Heart left ventricle (tissue), 16 donors: ENCODE results near the gene RBMS1. TPM values are rescaled to one million over a fixed set of nuclear protein-coding genes. Genes with fewer than 3 reads are reported as not detected.

Experiments used
- ATAC-seq, 4 donors: fragments of 200-7000 bp; cut with Tn5 transposase; one replicate each; pipeline ENCODE4 v1.9.1; 2020 to 2022; ENCODE audit warnings: moderate library complexity in 4 of 4, mild to moderate bottlenecking in 3 of 4, moderate number of reproducible peaks in 1 of 4
- DNase-seq, 5 donors: peaks; one replicate each; pipeline ENCODE4 v3.0.0-alpha.2; 2020
- H3K27ac ChIP-seq, 12 donors: fragments of 200-600 bp; sonication (generic) in 4 of 12; one replicate each; pipeline versions ENCODE4 v1.5.0 to v1.8.0; 2016 to 2022; ENCODE audit warnings: mild to moderate bottlenecking in 2 of 12
- H3K27me3 ChIP-seq, 9 donors: fragments of 200-600 bp; sonication (generic) in 2 of 9; one replicate each; pipeline versions ENCODE4 v1.5.1 to v1.8.0; 2016 to 2022; ENCODE audit warnings: mild to moderate bottlenecking in 3 of 9
- H3K36me3 ChIP-seq, 9 donors: fragments of 200-600 bp; sonication (generic) in 2 of 9; one replicate each; pipeline versions ENCODE4 v1.5.0 to v1.8.0; 2018 to 2022; ENCODE audit warnings: mild to moderate bottlenecking in 2 of 9
- H3K4me1 ChIP-seq, 12 donors: fragments of 200-600 bp; sonication (generic) in 4 of 12; one replicate each; pipeline versions ENCODE4 v1.5.0 to v1.8.0; 2016 to 2022; ENCODE audit warnings: mild to moderate bottlenecking in 3 of 12
- H3K4me3 ChIP-seq, 12 donors: fragments of 200-600 bp; sonication (generic) in 4 of 12; one replicate each; pipeline versions ENCODE4 v1.5.0 to v1.8.0; 2017 to 2022; ENCODE audit warnings: mild to moderate bottlenecking in 9 of 12, moderate library complexity in 4 of 12
- H3K9me3 ChIP-seq, 12 donors: fragments of 200-600 bp; sonication (generic) in 4 of 12; one replicate each; pipeline versions ENCODE4 v1.5.0 to v1.8.0; 2016 to 2022; ENCODE audit warnings: mild to moderate bottlenecking in 1 of 12
- CTCF ChIP-seq, 12 donors: fragments of 200-600 bp; sonication (generic) in 4 of 12; IDR thresholded peaks; one replicate each; pipeline versions ENCODE4 v1.5.0 to v1.8.0; 2018 to 2022; ENCODE audit warnings: antibody characterized with exemption in 12 of 12, mild to moderate bottlenecking in 5 of 12
- POLR2A ChIP-seq, 2 donors: fragments of 450-650 bp; IDR thresholded peaks; one replicate each; pipeline ENCODE4 v1.6.1; 2017; ENCODE audit warnings: antibody characterized with exemption in 2 of 2, mild to moderate bottlenecking in 2 of 2, moderate library complexity in 2 of 2
- WGBS, 4 donors: extraction: QIAGEN DNeasy Blood & Tissue Kit in 2 of 4; methylation state at CpG; one replicate each; pipeline versions ENCODE4 v1.1.5 to v1.1.7; 2013 to 2018; 5-methylcytosine and 5-hydroxymethylcytosine counted together
- intact Hi-C, 10 donors: fragments of 100-400 bp; cut with DNase I; formaldehyde crosslinking; loops; one replicate each; pipeline versions ENCODE4 v1.11.1 to v1.14.2; 2022
- polyA plus RNA-seq, 2 donors: library from polyadenylated mRNA; stranded (reverse); fragments of 200-250 nt; gene quantifications; one replicate each; pipeline ENCODE4 v1.2.3, GENCODE V29; 2013
- total RNA-seq, 9 donors: library from RNA; depleted of rRNA in 2 of 9; stranded (reverse); fragments of >200 nt in 2 of 9; fragmentation: NEBNext Ultra II Directional in 3 of 9; extraction: Animal tissue kit (Norgen Biotek cat#: 25700) in 3 of 9; gene quantifications; one replicate each; pipeline versions ENCODE4 v1.1.0 to v1.2.4, GENCODE V29; 2016 to 2023
- donor health status: ischemic (EF 13 %, LVEDD 7.1; RV severe dilation, severe dysfunction).
- donor health status: healthy with polysubstance abuse.
- donor health status: DM: no; HTN: yes; CAD: no.
- donor health status: DM: no; HTN: no; CAD: no.
- donor health status: ischemic (EF 25% LVEDD 6.9; RV normal size, moderate dysfunction).
- donor health status: ischemic (EF 25% LVEDD 5.7; RV mildly dilated, moderate dysfunction).
- donor health status: healthy.
- donor health status: DM: yes; HTN: yes; CAD: no.
- donor health status: ischemic (EF 35%, LVEDD 5.7; RV mildly dilated, moderate dysfunction).
- donor health status: nonischemic (EF 11% LVEDD 7.7; RV severe dilation, severe dysfunction).
- donor health status: DM: yes; HTN: yes; CAD: no.
- donor health status: PGD.
- donor health status: ischemic (EF 29% LVEDD 5.4; RV normal size, mild dysfunction).
- donor health status: nonischemic (EF 23%, LVEDD 6.1; RV moderate dilation, normal function).

The RBMS1 gene
- total and polyA plus RNA-seq, 11 donors = 32.4 to 102 (median 52.6) TPM

GRCh38 chr2:160283675-160284074 lies 209.9 kb downstream of the RBMS1 start:
- H3K36me3 ChIP-seq = peaks cover 0 to 100% (median 74%) of the 10 kb centered on the region in 9 donors
- H3K4me1 ChIP-seq = peaks cover 6 to 56% (median 26%) of the 10 kb centered on the region in 12 donors
- TF ChIP-seq CTCF (IDR thresholded peaks at IDR 0.05) = no peak
- no peak for TF ChIP-seq POLR2A (IDR thresholded peaks at IDR 0.05)
- DNase-seq = no peak
- intact Hi-C loops = loop anchor here in 2 of 10 donors (10.0 kb wide), 1 partner anchor 121 kb away; no protein-coding TSS in a partner anchor
- H3K27ac ChIP-seq = no peak overlapping the region
- no peaks in the 10 kb centered on the region for H3K9me3 ChIP-seq
- ATAC-seq = no peak
- no peak overlapping the region for H3K4me3 ChIP-seq
- no peaks in the 10 kb centered on the region for H3K27me3 ChIP-seq

- H3K9me3 ChIP-seq = no peaks in the 10 kb centered on the region
- ATAC-seq (no peak), DNase-seq (no peak)
- peak overlapping the region in 1 of 12 donors; percentile 52 for H3K27ac ChIP-seq
- H3K4me3 ChIP-seq = no peak overlapping the region
- no peak for TF ChIP-seq POLR2A (IDR thresholded peaks at IDR 0.05)
- no peak for TF ChIP-seq CTCF (IDR thresholded peaks at IDR 0.05)
- WGBS, 4 donors = 82 to 90% (median 87%) methylated on average over 2 of the region's 2 CpGs
- peaks cover under 1 to 47% (median 16%) of the 10 kb centered on the region in 12 donors for H3K4me1 ChIP-seq
- no peaks in the 10 kb centered on the region for H3K27me3 ChIP-seq
- H3K36me3 ChIP-seq = peaks cover 0 to 100% (median 89%) of the 10 kb centered on the region in 9 donors
- intact Hi-C loops = loop anchor here in 2 of 10 donors (10.0 kb wide), 1 partner anchor 123 kb away; no protein-coding TSS in a partner anchor
Observed at GRCh38 chr2:160282063-160282580, 211.5 kb downstream of the RBMS1 start.

GRCh38 chr2:160281213-160281612 lies 212.4 kb downstream of the RBMS1 start:
- H3K4me3 ChIP-seq = no peak overlapping the region
- intact Hi-C loops = loop anchor here in 2 of 10 donors (10.0 kb wide), 1 partner anchor 124 kb away; no protein-coding TSS in a partner anchor
- 92 to 96% (median 94%) methylated on average over 1 of the region's 1 CpG for WGBS, 4 donors
- H3K27ac ChIP-seq = peak overlapping the region in 1 of 12 donors; percentile 52
- H3K27me3 ChIP-seq = no peaks in the 10 kb centered on the region
- peaks cover 0 to 100% (median 92%) of the 10 kb centered on the region in 9 donors for H3K36me3 ChIP-seq
- no peak for ATAC-seq
- no peak for DNase-seq
- H3K4me1 ChIP-seq = peaks cover 0 to 46% (median 15%) of the 10 kb centered on the region in 12 donors
- no peaks in the 10 kb centered on the region for H3K9me3 ChIP-seq
- TF ChIP-seq POLR2A (IDR thresholded peaks at IDR 0.05) (no peak), CTCF (IDR thresholded peaks at IDR 0.05) (no peak)

GRCh38 chr2:160279813-160280465 lies 213.7 kb downstream of the RBMS1 start:
- Histone ChIP-seq H3K9me3 (no peaks in the 10 kb centered on the region), H3K4me3 (no peak overlapping the region), H3K4me1 (peaks cover 0 to 46% (median 15%) of the 10 kb centered on the region in 12 donors), H3K27me3 (no peaks in the 10 kb centered on the region), H3K27ac (peak overlapping the region in 6 of 12 donors; percentile 24 to 83 (median 38)), H3K36me3 (peaks cover 0 to 99% (median 92%) of the 10 kb centered on the region in 9 donors)
- peak in 3 of 4 donors; percentile 40 to 52 (median 41) for ATAC-seq
- intact Hi-C loops = loop anchor here in 4 of 10 donors (5.0 to 10.0 kb wide), 3 partner anchors 125 to 697 kb away; no protein-coding TSS in a partner anchor
- TF ChIP-seq POLR2A (IDR thresholded peaks at IDR 0.05) = no peak
- TF ChIP-seq CTCF (IDR thresholded peaks at IDR 0.05) = no peak
- WGBS, 4 donors = 69 to 74% (median 72%) methylated on average over 5 of the region's 5 CpGs
- no peak for DNase-seq
